WTC11 (cell line): ENCODE measurements around the gene ASB15. TPM values are rescaled to one million over a fixed set of nuclear protein-coding genes. Genes with fewer than 3 reads are reported as not detected.

Source experiments
- ATAC-seq: fragments of 200-7000 bp; cut with Tn5 transposase; 2 replicates; pipeline ENCODE4 v1.10.0; 2021; ENCODE audit warnings: mild to moderate bottlenecking, moderate library complexity
- CTCF ChIA-PET: fragments of 300-600 bp; sonication (Branson Sonifier 250); formaldehyde crosslinking; loops from one replicate; lab custom pipeline; 2021; ENCODE audit warnings: antibody characterized with exemption; lab: Charles Lee
- POLR2A ChIA-PET: fragments of 350-600 bp; sonication (Branson Sonifier 250); formaldehyde crosslinking; loops from one replicate; lab custom pipeline; 2021; ENCODE audit warnings: antibody characterized with exemption; lab: Charles Lee
- DNase-seq: peaks from one replicate; pipeline ENCODE4 v3.0.0; 2021; ENCODE audit warnings: low spot score
- H3K27ac Mint-ChIP-seq: 2 replicates; pipeline ENCODE4 v1.8.0; 2021; ENCODE audit warnings: mixed read lengths
- H3K27me3 Mint-ChIP-seq: 2 replicates; pipeline ENCODE4 v1.8.0; 2021; ENCODE audit warnings: low read depth, mild to moderate bottlenecking, moderate library complexity, mixed read lengths
- H3K36me3 Mint-ChIP-seq: 2 replicates; pipeline ENCODE4 v1.8.0; 2021; ENCODE audit warnings: mixed read lengths
- H3K4me1 Mint-ChIP-seq: 2 replicates; pipeline ENCODE4 v1.8.0; 2022; ENCODE audit warnings: mixed read lengths
- H3K4me3 Mint-ChIP-seq: 2 replicates; pipeline ENCODE4 v1.8.0; 2021; ENCODE audit warnings: mild to moderate bottlenecking, moderate library complexity, mixed read lengths
- H3K9me3 Mint-ChIP-seq: 2 replicates; pipeline ENCODE4 v1.8.0; 2021; ENCODE audit warnings: mixed read lengths
- ELF4 ChIP-seq: sonication (generic); formaldehyde crosslinking; IDR thresholded peaks from 2 replicates; pipeline ENCODE4 v1.8.1; 2022; ENCODE audit warnings: low read depth, mild to moderate bottlenecking, moderate library complexity, missing genetic modification reagents
- GRHL2 ChIP-seq: fragments of 250-450 bp; sonication (Bioruptor Pico); IDR thresholded peaks from 2 replicates; pipeline ENCODE4 v1.8.0; 2022; ENCODE audit warnings: mild to moderate bottlenecking, moderate library complexity; ENCODE audit not compliant: insufficient replicate concordance, severe bottlenecking
- GTF2I ChIP-seq: fragments of 250-450 bp; sonication (Bioruptor Pico); conservative IDR thresholded peaks from 2 replicates; pipeline ENCODE4 v1.4.0; 2021; ENCODE audit warnings: mild to moderate bottlenecking
- JUN ChIP-seq: sonication (generic); formaldehyde crosslinking; IDR thresholded peaks from 2 replicates; pipeline ENCODE4 v1.8.0; 2023; ENCODE audit warnings: mild to moderate bottlenecking, missing genetic modification reagents
- ZNF671 ChIP-seq: fragments of 250-450 bp; sonication (Bioruptor Pico); IDR thresholded peaks from 2 replicates; pipeline ENCODE4 v1.8.0; 2021; ENCODE audit warnings: mild to moderate bottlenecking
- total RNA-seq: library from RNA; stranded (reverse); gene quantifications from 3 replicates; pipeline ENCODE4 v1.2.3, GENCODE V29; 2021
- TF ChIP-seq, protein P1 (sequence below): sonication (generic); formaldehyde crosslinking; IDR thresholded peaks from 2 replicates; pipeline ENCODE4 v1.8.1; 2022; ENCODE audit warnings: low read depth, mild to moderate bottlenecking, moderate library complexity, missing genetic modification reagents, borderline replicate concordance
- TF ChIP-seq, protein P2 (sequence below): sonication (generic); formaldehyde crosslinking; IDR thresholded peaks from 2 replicates; pipeline ENCODE4 v1.8.0; 2022; ENCODE audit warnings: mild to moderate bottlenecking, missing genetic modification reagents
- TF ChIP-seq, protein P3 (sequence below): sonication (generic); formaldehyde crosslinking; IDR thresholded peaks from 2 replicates; pipeline ENCODE4 v1.8.1; 2022; ENCODE audit warnings: low read depth, missing genetic modification reagents, borderline replicate concordance
- TF ChIP-seq, protein P4 (sequence below): sonication (generic); formaldehyde crosslinking; IDR thresholded peaks from 2 replicates; pipeline ENCODE4 v1.8.0; 2022; ENCODE audit warnings: mild to moderate bottlenecking, missing genetic modification reagents
- TF ChIP-seq, protein P5 (sequence below): sonication (generic); formaldehyde crosslinking; IDR thresholded peaks from 2 replicates; pipeline ENCODE4 v1.8.0; 2023; ENCODE audit warnings: missing genetic modification reagents, mild to moderate bottlenecking, borderline replicate concordance

ASB15 gene
- total RNA-seq, 1 experiment from 2014 or later = not detected

DNA sequence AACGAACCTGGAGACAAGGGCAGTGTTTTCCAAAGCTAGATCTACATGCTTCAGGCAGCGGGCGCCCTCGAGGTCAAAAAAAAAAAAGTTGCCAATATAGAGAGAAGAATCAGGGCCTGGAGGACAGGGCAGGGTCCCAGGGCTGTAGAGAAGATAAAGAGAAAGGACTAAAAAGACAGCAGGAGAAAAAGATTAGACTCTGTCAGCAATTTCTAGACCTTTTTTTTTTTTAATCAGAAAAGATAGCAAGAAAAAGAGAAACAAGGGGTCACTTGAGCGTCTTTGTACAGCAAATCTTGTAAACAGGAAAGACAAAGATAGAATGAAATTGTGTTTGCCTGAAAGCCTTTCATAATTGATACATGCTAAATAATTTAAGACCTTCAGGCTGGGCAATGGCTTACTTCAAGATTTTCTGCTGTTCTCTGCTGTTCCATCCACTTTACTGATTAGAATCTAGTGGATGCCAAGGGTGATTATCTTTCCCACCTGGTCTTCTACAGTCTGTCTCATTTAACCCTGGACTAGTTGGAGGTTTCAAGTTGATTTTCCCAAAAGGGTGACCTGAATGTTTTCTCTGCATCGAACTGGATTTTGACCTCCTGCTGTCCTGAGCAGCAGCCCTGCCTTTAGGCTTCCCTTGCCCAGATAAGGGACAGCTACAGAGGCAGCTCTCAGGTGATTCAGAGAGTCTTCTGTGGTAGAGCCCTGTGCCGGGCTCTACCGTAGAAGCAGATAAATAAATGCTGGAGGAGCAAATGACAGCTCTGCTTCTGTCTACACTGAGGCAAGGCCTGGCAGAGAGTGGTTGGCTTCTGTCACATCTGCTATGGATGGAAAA, 59.1 kb downstream of the ASB15 start:
- ATAC-seq (peak; percentile 52), DNase-seq (no peak)
- POLR2A ChIA-PET = interaction anchor here (1.0 kb wide), 1 partner anchor 26 kb away, joined by 3 read pairs; no protein-coding TSS in a partner anchor
- Mint-ChIP-seq H3K9me3 (peaks cover 8% of the 10 kb centered on the region; the same call in 1 of the 2 replicates), H3K27me3 (no peaks in the 10 kb centered on the region; the same call in 1 of the 2 replicates), H3K27ac (no peak overlapping the region; the same call in 1 of the 2 replicates), H3K4me3 (no peak overlapping the region), H3K36me3 (no peaks in the 10 kb centered on the region), H3K4me1 (peaks cover 22% of the 10 kb centered on the region)
- CTCF ChIA-PET = interaction anchor here (1.1 to 1.8 kb wide), 3 partner anchors 24 to 41 kb away, joined by 3 to 6 read pairs (median 3); no protein-coding TSS in a partner anchor
- TF ChIP-seq, protein P1, sequence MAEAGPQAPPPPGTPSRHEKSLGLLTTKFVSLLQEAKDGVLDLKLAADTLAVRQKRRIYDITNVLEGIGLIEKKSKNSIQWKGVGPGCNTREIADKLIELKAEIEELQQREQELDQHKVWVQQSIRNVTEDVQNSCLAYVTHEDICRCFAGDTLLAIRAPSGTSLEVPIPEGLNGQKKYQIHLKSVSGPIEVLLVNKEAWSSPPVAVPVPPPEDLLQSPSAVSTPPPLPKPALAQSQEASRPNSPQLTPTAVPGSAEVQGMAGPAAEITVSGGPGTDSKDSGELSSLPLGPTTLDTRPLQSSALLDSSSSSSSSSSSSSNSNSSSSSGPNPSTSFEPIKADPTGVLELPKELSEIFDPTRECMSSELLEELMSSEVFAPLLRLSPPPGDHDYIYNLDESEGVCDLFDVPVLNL (CRISPR knock-in tag) = no peak
- TF ChIP-seq GTF2I (CRISPR knock-in tag) (no peak), ZNF671 (CRISPR knock-in tag) (no peak), JUN (CRISPR knock-in tag) (no peak)
- TF ChIP-seq, protein P2, sequence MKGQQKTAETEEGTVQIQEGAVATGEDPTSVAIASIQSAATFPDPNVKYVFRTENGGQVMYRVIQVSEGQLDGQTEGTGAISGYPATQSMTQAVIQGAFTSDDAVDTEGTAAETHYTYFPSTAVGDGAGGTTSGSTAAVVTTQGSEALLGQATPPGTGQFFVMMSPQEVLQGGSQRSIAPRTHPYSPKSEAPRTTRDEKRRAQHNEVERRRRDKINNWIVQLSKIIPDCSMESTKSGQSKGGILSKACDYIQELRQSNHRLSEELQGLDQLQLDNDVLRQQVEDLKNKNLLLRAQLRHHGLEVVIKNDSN (CRISPR knock-in tag) = no peak
- TF ChIP-seq, protein P3, sequence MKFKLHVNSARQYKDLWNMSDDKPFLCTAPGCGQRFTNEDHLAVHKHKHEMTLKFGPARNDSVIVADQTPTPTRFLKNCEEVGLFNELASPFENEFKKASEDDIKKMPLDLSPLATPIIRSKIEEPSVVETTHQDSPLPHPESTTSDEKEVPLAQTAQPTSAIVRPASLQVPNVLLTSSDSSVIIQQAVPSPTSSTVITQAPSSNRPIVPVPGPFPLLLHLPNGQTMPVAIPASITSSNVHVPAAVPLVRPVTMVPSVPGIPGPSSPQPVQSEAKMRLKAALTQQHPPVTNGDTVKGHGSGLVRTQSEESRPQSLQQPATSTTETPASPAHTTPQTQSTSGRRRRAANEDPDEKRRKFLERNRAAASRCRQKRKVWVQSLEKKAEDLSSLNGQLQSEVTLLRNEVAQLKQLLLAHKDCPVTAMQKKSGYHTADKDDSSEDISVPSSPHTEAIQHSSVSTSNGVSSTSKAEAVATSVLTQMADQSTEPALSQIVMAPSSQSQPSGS (CRISPR knock-in tag) = no peak
- TF ChIP-seq, protein P4, sequence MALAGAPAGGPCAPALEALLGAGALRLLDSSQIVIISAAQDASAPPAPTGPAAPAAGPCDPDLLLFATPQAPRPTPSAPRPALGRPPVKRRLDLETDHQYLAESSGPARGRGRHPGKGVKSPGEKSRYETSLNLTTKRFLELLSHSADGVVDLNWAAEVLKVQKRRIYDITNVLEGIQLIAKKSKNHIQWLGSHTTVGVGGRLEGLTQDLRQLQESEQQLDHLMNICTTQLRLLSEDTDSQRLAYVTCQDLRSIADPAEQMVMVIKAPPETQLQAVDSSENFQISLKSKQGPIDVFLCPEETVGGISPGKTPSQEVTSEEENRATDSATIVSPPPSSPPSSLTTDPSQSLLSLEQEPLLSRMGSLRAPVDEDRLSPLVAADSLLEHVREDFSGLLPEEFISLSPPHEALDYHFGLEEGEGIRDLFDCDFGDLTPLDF = no peak
- TF ChIP-seq, protein P5, sequence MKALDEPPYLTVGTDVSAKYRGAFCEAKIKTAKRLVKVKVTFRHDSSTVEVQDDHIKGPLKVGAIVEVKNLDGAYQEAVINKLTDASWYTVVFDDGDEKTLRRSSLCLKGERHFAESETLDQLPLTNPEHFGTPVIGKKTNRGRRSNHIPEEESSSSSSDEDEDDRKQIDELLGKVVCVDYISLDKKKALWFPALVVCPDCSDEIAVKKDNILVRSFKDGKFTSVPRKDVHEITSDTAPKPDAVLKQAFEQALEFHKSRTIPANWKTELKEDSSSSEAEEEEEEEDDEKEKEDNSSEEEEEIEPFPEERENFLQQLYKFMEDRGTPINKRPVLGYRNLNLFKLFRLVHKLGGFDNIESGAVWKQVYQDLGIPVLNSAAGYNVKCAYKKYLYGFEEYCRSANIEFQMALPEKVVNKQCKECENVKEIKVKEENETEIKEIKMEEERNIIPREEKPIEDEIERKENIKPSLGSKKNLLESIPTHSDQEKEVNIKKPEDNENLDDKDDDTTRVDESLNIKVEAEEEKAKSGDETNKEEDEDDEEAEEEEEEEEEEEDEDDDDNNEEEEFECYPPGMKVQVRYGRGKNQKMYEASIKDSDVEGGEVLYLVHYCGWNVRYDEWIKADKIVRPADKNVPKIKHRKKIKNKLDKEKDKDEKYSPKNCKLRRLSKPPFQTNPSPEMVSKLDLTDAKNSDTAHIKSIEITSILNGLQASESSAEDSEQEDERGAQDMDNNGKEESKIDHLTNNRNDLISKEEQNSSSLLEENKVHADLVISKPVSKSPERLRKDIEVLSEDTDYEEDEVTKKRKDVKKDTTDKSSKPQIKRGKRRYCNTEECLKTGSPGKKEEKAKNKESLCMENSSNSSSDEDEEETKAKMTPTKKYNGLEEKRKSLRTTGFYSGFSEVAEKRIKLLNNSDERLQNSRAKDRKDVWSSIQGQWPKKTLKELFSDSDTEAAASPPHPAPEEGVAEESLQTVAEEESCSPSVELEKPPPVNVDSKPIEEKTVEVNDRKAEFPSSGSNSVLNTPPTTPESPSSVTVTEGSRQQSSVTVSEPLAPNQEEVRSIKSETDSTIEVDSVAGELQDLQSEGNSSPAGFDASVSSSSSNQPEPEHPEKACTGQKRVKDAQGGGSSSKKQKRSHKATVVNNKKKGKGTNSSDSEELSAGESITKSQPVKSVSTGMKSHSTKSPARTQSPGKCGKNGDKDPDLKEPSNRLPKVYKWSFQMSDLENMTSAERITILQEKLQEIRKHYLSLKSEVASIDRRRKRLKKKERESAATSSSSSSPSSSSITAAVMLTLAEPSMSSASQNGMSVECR = no peak

DNA sequence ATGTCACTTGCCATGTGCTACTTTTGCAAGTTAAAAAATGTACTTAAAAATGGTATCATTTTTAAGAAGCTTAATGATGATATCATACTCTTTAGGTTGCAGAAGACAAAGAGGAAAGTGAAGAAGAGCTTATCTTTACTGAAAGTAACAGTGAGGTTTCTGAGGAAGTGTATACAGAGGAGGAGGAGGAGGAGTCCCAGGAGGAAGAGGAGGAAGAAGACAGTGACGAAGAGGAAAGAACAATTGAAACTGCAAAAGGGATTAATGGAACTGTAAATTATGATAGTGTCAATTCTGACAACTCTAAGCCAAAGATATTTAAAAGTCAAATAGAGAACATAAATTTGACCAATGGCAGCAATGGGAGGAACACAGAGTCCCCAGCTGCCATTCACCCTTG, 60.1 kb downstream of the ASB15 start:
- Mint-ChIP-seq H3K4me3 (no peak overlapping the region), H3K36me3 (no peaks in the 10 kb centered on the region), H3K27ac (no peak overlapping the region), H3K4me1 (peaks cover 22% of the 10 kb centered on the region), H3K9me3 (peaks cover 8% of the 10 kb centered on the region; the same call in 1 of the 2 replicates), H3K27me3 (no peaks in the 10 kb centered on the region; the same call in 1 of the 2 replicates)
- ChIA-PET CTCF (interaction anchor here (1.3 to 1.8 kb wide), 3 partner anchors 21 to 38 kb away, joined by 3 to 6 read pairs (median 4); no protein-coding TSS in a partner anchor), POLR2A (no interaction called here)
- DNase-seq (no peak), ATAC-seq (no peak)
- TF ChIP-seq GRHL2 (CRISPR knock-in tag) (no peak), ELF4 (no peak)
- TF ChIP-seq, protein P4 = no peak
